Panc1 (cell line): ENCODE data around the gene CDC42EP5. TPM values are rescaled to one million over a fixed set of nuclear protein-coding genes. Genes with fewer than 3 reads are reported as not detected.

Experiments
- ATAC-seq: fragments of 200-7000 bp; cut with Tn5 transposase; 2 replicates; pipeline ENCODE4 v1.9.1; 2020; ENCODE audit warnings: mild to moderate bottlenecking, moderate library complexity
- BruUV-seq: library from RNA; stranded (reverse); fragments of 400-500 nt; replicated peaks from 2 replicates; lab custom pipeline; 2021; lab: Mats Ljungman, UMichigan
- CTCF ChIA-PET: fragments of 300-600 bp; sonication (Branson Sonifier 250); formaldehyde crosslinking; loops from one replicate; lab custom pipeline; 2022; ENCODE audit warnings: antibody characterized with exemption; lab: Charles Lee
- POLR2A ChIA-PET: fragments of 300-600 bp; sonication (Branson Sonifier 250); formaldehyde crosslinking; loops from one replicate; lab custom pipeline; 2022; ENCODE audit warnings: antibody characterized with exemption; lab: Charles Lee
- DNase-seq: peaks from one replicate; pipeline ENCODE4 v3.0.0-alpha.2; 2010; ENCODE audit warnings: low read depth, low spot score
- H3K27ac ChIP-seq: 2 replicates; pipeline ENCODE4 v1.5.1; 2011; ENCODE audit warnings: mild to moderate bottlenecking, low read length, inconsistent platforms
- H3K27me3 ChIP-seq: fragments of 200-500 bp; sonication (Bioruptor generic); 2 replicates; pipeline ENCODE4 v1.6.0; 2014; ENCODE audit warnings: low read length, inconsistent platforms; ENCODE audit not compliant: control insufficient read depth, insufficient read depth
- H3K36me3 ChIP-seq: fragments of 200-500 bp; sonication (Bioruptor generic); 2 replicates; pipeline ENCODE4 v1.5.1; 2014; ENCODE audit warnings: inconsistent platforms, mild to moderate bottlenecking, low read length, moderate library complexity; ENCODE audit not compliant: control insufficient read depth, insufficient read depth
- H3K4me1 ChIP-seq: 2 replicates; pipeline ENCODE4 v1.5.1; 2011; ENCODE audit warnings: inconsistent platforms, mild to moderate bottlenecking, low read length, moderate library complexity; ENCODE audit not compliant: control insufficient read depth, insufficient read depth
- H3K4me3 ChIP-seq, 2 experiments: 2 replicates each; pipeline ENCODE4 v1.5.1; 2011 to 2012; ENCODE audit warnings: low read depth in 2 of 2, low read length in 2 of 2, mild to moderate bottlenecking in 2 of 2, inconsistent platforms in 1 of 2, moderate library complexity in 1 of 2
- H3K9me3 ChIP-seq: fragments of 200-500 bp; sonication (Bioruptor generic); 2 replicates; pipeline ENCODE4 v1.5.1; 2014; ENCODE audit warnings: low read depth, mild to moderate bottlenecking, inconsistent platforms, low read length, moderate library complexity; ENCODE audit not compliant: control insufficient read depth, insufficient read depth
- POLR2AphosphoS5 ChIP-seq: IDR thresholded peaks from 2 replicates; pipeline ENCODE4 v1.6.1; 2012; ENCODE audit warnings: mild to moderate bottlenecking, low read depth, low read length, moderate library complexity
- REST ChIP-seq, 2 experiments: IDR thresholded peaks; 2 replicates each; pipeline ENCODE4 v1.6.1; 2011 to 2012; ENCODE audit warnings: low read depth in 2 of 2, control low read depth in 1 of 2, low read length in 1 of 2, mild to moderate bottlenecking in 1 of 2, moderate library complexity in 1 of 2; ENCODE audit not compliant: insufficient read depth in 1 of 2
- SIN3A ChIP-seq: IDR thresholded peaks from 2 replicates; pipeline ENCODE4 v1.6.1; 2012; ENCODE audit warnings: low read depth, mild to moderate bottlenecking, low read length, moderate library complexity, borderline replicate concordance; ENCODE audit not compliant: insufficient read depth
- TCF7L2 ChIP-seq: IDR thresholded peaks from 2 replicates; pipeline ENCODE4 v1.6.1; 2011; ENCODE audit warnings: mild to moderate bottlenecking, low read depth, low read length, inconsistent platforms
- in situ Hi-C: cut with HindIII; loops from 2 replicates; pipeline ENCODE4 v1.10.0; 2016; ENCODE audit warnings: low sequenced_read_pairs, low pct_unique_long_range_greater_than_20kb
- intact Hi-C: fragments of 100-400 bp; cut with micrococcal nuclease; formaldehyde crosslinking; loops from one replicate; pipeline ENCODE4 v1.10.0; 2022; ENCODE audit not compliant: unreplicated experiment
- total RNA-seq: library from RNA; stranded (reverse); gene quantifications from one replicate; pipeline ENCODE4 v1.2.1, GENCODE V29; 2021; ENCODE audit not compliant: unreplicated experiment
- TF ChIP-seq, protein P1 (sequence below): fragments of 450-650 bp; IDR thresholded peaks from 2 replicates; pipeline ENCODE4 v1.5.1; 2017; ENCODE audit warnings: mild to moderate bottlenecking

The CDC42EP5 gene
- total RNA-seq, 1 experiment from 2014 or later: 7.1 TPM

DNA sequence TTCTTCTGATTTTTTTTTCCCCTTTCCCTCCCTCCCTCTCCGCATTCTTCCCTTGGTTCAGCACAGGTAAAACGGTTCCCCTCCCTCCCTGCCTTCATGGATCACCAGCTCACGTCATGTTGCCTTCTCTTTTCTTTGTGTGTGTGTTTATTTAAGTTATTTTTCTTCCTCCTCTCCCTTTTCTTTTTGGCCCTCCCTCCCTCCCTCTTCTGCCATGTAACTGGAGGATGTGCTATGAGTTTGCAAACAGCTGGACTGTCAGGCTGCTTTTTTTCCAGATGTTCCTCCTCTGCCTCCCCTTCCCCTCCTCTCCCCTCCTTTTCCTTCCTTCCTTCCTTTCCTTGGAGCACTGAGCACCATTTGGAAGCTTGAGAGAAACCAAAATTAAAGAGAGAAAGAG, 11.5 kb downstream of the CDC42EP5 start:
- H3K27ac ChIP-seq: peak overlapping the region; percentile 86
- TF ChIP-seq REST (IDR thresholded peaks at IDR 0.05; ENCODE audit: insufficient read depth in 1 of 2, low read depth in 2 of 2, low read length in 1 of 2): no peak
- TF ChIP-seq POLR2AphosphoS5: no peak
- no peak for TF ChIP-seq SIN3A
- no peak for TF ChIP-seq TCF7L2
- TF ChIP-seq, protein P1, sequence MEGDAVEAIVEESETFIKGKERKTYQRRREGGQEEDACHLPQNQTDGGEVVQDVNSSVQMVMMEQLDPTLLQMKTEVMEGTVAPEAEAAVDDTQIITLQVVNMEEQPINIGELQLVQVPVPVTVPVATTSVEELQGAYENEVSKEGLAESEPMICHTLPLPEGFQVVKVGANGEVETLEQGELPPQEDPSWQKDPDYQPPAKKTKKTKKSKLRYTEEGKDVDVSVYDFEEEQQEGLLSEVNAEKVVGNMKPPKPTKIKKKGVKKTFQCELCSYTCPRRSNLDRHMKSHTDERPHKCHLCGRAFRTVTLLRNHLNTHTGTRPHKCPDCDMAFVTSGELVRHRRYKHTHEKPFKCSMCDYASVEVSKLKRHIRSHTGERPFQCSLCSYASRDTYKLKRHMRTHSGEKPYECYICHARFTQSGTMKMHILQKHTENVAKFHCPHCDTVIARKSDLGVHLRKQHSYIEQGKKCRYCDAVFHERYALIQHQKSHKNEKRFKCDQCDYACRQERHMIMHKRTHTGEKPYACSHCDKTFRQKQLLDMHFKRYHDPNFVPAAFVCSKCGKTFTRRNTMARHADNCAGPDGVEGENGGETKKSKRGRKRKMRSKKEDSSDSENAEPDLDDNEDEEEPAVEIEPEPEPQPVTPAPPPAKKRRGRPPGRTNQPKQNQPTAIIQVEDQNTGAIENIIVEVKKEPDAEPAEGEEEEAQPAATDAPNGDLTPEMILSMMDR: no peak
- peaks cover 8% of the 10 kb centered on the region; the same call in 1 of the 2 replicates for H3K36me3 ChIP-seq
- POLR2A ChIA-PET: interaction anchor here (0.6 to 1.2 kb wide), 2 partner anchors 9 to 11 kb away, joined by 6 to 11 read pairs; no protein-coding TSS in a partner anchor
- H3K9me3 ChIP-seq: no peaks in the 10 kb centered on the region
- DNase-seq (no peak), ATAC-seq (no peak)
- intact Hi-C loops: no loop called here
- no peaks in the 10 kb centered on the region for H3K27me3 ChIP-seq
- BruUV-seq: no TSS peak
- peak overlapping the region in 1 of 2 experiments; percentile 70; a peak in 2 of 4 replicates for H3K4me3 ChIP-seq
- peaks cover 26% of the 10 kb centered on the region for H3K4me1 ChIP-seq
- in situ Hi-C loops: no loop called here
- CTCF ChIA-PET: no interaction called here

- no peak; the same call in 1 of the 2 replicates for TF ChIP-seq POLR2AphosphoS5
- Histone ChIP-seq H3K4me3 (no peak overlapping the region), H3K4me1 (peaks cover 26% of the 10 kb centered on the region), H3K27me3 (no peaks in the 10 kb centered on the region), H3K36me3 (peaks cover 9% of the 10 kb centered on the region; the same call in 1 of the 2 replicates), H3K27ac (peak overlapping the region; percentile 86; the same call in 1 of the 2 replicates), H3K9me3 (no peaks in the 10 kb centered on the region)
- no peak for ATAC-seq
- DNase-seq: no peak
- intact Hi-C loops: no loop called here
- in situ Hi-C loops: no loop called here
- ChIA-PET POLR2A (interaction anchor here (0.6 kb wide), 1 partner anchor 586 kb away, joined by 7 read pairs; no protein-coding TSS in a partner anchor), CTCF (no interaction called here)
- BruUV-seq: TSS peak; percentile 94
Observed at GRCh38 chr19:54461210-54461609, 11.9 kb downstream of the CDC42EP5 start.
